Keratinocyte (primary cell): ENCODE data around the gene ARSB. TPM values are rescaled to one million over a fixed set of nuclear protein-coding genes. Genes with fewer than 3 reads are reported as not detected.

Experiments
- DNase-seq: peaks from one replicate; pipeline ENCODE4 v3.0.0-alpha.2; 2011; ENCODE audit warnings: low read depth, missing footprints, low spot score
- FAIRE-seq: peaks from 2 replicates; lab custom pipeline; 2011; peaks lifted over from hg19 to GRCh38; lab: Jason Lieb, UNC
- H2AFZ ChIP-seq: 2 replicates; pipeline ENCODE4 v1.6.0; 2012; ENCODE audit warnings: low read length, control low read depth, inconsistent platforms; ENCODE audit not compliant: control insufficient read depth
- H3K27ac ChIP-seq: 2 replicates; pipeline ENCODE4 v1.5.1; 2011; ENCODE audit warnings: low read length; ENCODE audit not compliant: control insufficient read depth, insufficient read depth
- H3K27me3 ChIP-seq: 3 replicates; pipeline ENCODE4 v1.6.0; 2011; ENCODE audit warnings: low read length; ENCODE audit not compliant: control insufficient read depth, insufficient read depth; ENCODE audit errors: extremely low read depth
- H3K36me3 ChIP-seq, 2 experiments: 2 replicates in 1 of 2; 3 replicates in 1 of 2; pipeline ENCODE4 v1.5.1; 2011; ENCODE audit warnings: low read length in 2 of 2, mild to moderate bottlenecking in 1 of 2; ENCODE audit not compliant: control insufficient read depth in 2 of 2, insufficient read depth in 2 of 2; ENCODE audit errors: extremely low read depth in 1 of 2
- H3K4me1 ChIP-seq: 3 replicates; pipeline ENCODE4 v1.5.1; 2011; ENCODE audit warnings: low read length; ENCODE audit not compliant: control insufficient read depth, insufficient read depth; ENCODE audit errors: extremely low read depth
- H3K4me2 ChIP-seq: 3 replicates; pipeline ENCODE4 v1.6.0; 2011; ENCODE audit warnings: low read depth, low read length; ENCODE audit not compliant: control insufficient read depth, insufficient read depth; ENCODE audit errors: extremely low read depth
- H3K4me3 ChIP-seq, 3 experiments: fragments of 200-600 bp in 1 of 3; sonication (generic) in 1 of 3; 2 replicates in 2 of 3; 3 replicates in 1 of 3; pipeline ENCODE4 v1.5.1; 2011 to 2016; ENCODE audit warnings: low read length in 3 of 3, mild to moderate bottlenecking in 3 of 3, control low read depth in 2 of 3, inconsistent platforms in 1 of 3, low read depth in 1 of 3, mixed read lengths in 1 of 3, mixed run types in 1 of 3, moderate library complexity in 1 of 3; ENCODE audit not compliant: control insufficient read depth in 2 of 3, insufficient read depth in 2 of 3; ENCODE audit errors: extremely low read depth in 1 of 3
- H3K79me2 ChIP-seq: 2 replicates; pipeline ENCODE4 v1.6.0; 2012; ENCODE audit warnings: low read length; ENCODE audit not compliant: control insufficient read depth, insufficient read depth
- H3K9ac ChIP-seq: 3 replicates; pipeline ENCODE4 v1.6.0; 2011; ENCODE audit warnings: low read length; ENCODE audit not compliant: control insufficient read depth, insufficient read depth; ENCODE audit errors: extremely low read depth
- H3K9me1 ChIP-seq: 3 replicates; pipeline ENCODE4 v1.6.0; 2011; ENCODE audit warnings: low read length; ENCODE audit not compliant: control insufficient read depth, insufficient read depth; ENCODE audit errors: extremely low read depth
- H3K9me3 ChIP-seq: 2 replicates; pipeline ENCODE4 v1.5.1; 2012; ENCODE audit warnings: low read depth, low read length; ENCODE audit not compliant: control insufficient read depth
- H4K20me1 ChIP-seq: 3 replicates; pipeline ENCODE4 v1.6.0; 2011; ENCODE audit warnings: low read length; ENCODE audit not compliant: control insufficient read depth, insufficient read depth; ENCODE audit errors: extremely low read depth
- EZH2 ChIP-seq: IDR thresholded peaks from one replicate; pipeline ENCODE4 v1.6.1; 2012; ENCODE audit warnings: inconsistent platforms, mild to moderate bottlenecking, low read length, moderate library complexity
- dilution Hi-C: fragments of 300-500 bp; cut with MboI; formaldehyde crosslinking; loops from one replicate; pipeline ENCODE4 v1.7.0; 2020; ENCODE audit warnings: low sequenced_read_pairs; ENCODE audit not compliant: extremely low pct_ligation_motif_present
- polyA plus RNA-seq, 5 experiments: library from polyadenylated mRNA; depleted of rRNA in 3 of 5; stranded (reverse) in 3 of 5; stranded (forward) in 1 of 5; unstranded in 1 of 5; fragments of >200 nt; gene quantifications; 1 replicate in 1 of 5; 2 replicates in 3 of 5; 3 replicates in 1 of 5; pipeline versions ENCODE4 v1.2.1 to v1.2.3, GENCODE V29; 2011 to 2012; ENCODE audit warnings: missing spikeins in 2 of 5, low read depth in 1 of 5, low replicate concordance in 1 of 5
- TF ChIP-seq, protein P1 (sequence below), 3 experiments: IDR thresholded peaks in 1 of 3; conservative IDR thresholded peaks in 1 of 3; optimal IDR thresholded peaks in 1 of 3; 2 replicates in 2 of 3; 3 replicates in 1 of 3; pipeline versions ENCODE3 to v1.5.1; 2011; ENCODE audit warnings: low read length in 3 of 3, mild to moderate bottlenecking in 3 of 3, moderate library complexity in 2 of 3, control low read depth in 1 of 3, inconsistent platforms in 1 of 3; ENCODE audit not compliant: insufficient read depth in 2 of 3; ENCODE audit errors: extremely low read depth in 1 of 3

The ARSB gene
- polyA plus RNA-seq, 1 donor (not counting 4 experiments of a cell fraction or from before 2014, with no cell fraction given) = 4.5 TPM

DNA sequence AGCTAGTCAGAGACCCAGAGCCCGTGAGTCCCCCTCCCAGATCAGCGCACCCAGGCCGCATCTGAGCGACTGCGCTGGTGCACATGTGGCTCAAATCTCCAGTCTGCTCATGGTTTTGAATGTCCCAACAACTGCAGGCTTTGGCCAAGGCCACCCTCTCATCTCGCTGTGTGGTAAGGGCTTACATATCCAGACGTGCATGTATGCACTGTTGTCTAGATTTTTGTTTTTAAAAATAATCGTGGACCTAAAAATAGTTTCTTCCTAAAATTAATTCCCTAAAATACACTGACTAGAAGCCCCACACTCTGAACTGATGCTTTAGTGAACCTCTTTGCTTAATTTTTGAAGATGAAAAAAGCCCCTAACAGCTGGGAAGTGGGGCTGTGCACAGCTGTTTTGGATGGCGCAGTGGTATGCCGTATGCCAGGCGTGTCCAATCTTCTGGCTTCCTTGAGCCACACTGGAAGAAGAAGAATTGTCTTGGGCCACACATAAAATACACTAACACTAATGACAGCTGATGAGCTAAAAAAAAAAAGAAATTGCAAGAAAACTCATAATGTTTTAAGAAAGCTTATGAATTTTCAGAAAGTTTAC is 193.5 kb downstream of the ARSB start:
- no peak overlapping the region for H3K4me2 ChIP-seq
- H2AFZ ChIP-seq = no peak overlapping the region
- no peaks in the 10 kb centered on the region for H3K4me1 ChIP-seq
- dilution Hi-C loops = no loop called here
- no peak overlapping the region for H3K4me3 ChIP-seq
- no peaks in the 10 kb centered on the region for H3K9me1 ChIP-seq
- no peak for TF ChIP-seq EZH2
- TF ChIP-seq, protein P1, sequence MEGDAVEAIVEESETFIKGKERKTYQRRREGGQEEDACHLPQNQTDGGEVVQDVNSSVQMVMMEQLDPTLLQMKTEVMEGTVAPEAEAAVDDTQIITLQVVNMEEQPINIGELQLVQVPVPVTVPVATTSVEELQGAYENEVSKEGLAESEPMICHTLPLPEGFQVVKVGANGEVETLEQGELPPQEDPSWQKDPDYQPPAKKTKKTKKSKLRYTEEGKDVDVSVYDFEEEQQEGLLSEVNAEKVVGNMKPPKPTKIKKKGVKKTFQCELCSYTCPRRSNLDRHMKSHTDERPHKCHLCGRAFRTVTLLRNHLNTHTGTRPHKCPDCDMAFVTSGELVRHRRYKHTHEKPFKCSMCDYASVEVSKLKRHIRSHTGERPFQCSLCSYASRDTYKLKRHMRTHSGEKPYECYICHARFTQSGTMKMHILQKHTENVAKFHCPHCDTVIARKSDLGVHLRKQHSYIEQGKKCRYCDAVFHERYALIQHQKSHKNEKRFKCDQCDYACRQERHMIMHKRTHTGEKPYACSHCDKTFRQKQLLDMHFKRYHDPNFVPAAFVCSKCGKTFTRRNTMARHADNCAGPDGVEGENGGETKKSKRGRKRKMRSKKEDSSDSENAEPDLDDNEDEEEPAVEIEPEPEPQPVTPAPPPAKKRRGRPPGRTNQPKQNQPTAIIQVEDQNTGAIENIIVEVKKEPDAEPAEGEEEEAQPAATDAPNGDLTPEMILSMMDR (optimal IDR thresholded peaks at IDR 0.05 in 1 of 3, IDR thresholded peaks at IDR 0.05 in 1 of 3, conservative IDR thresholded peaks at IDR 0.05 in 1 of 3; ENCODE audit: extremely low read depth in 1 of 3, insufficient read depth in 2 of 3, low read length in 3 of 3) = no peak
- no peak for DNase-seq
- H3K9ac ChIP-seq = no peak overlapping the region
- no peaks in the 10 kb centered on the region for H3K36me3 ChIP-seq
- no peaks in the 10 kb centered on the region for H3K79me2 ChIP-seq
- H3K27ac ChIP-seq = no peak overlapping the region
- H3K9me3 ChIP-seq = no peaks in the 10 kb centered on the region
- no peak for FAIRE-seq
- H4K20me1 ChIP-seq = no peaks in the 10 kb centered on the region
- H3K27me3 ChIP-seq = no peaks in the 10 kb centered on the region

DNA sequence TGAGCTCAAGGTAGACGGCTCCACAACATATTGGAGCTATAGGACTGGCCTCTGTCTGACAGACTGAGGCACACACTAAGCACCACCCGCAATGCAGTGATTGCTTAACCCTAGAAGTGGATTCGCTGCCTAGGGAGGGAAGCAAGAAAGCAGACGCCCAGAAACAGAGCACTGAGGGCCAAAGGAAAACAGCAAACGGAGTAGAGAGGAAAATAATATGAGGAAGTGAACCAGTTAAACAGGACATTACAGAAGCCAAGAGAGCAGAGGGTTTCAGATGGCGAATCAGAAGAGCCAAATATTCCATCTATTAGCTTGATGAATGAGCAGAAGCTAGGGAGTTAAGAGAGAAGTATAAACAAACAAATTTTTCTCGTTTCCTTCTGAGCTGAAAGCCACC is 197.3 kb downstream of the ARSB start:
- DNase-seq (no peak), FAIRE-seq (no peak)
- Histone ChIP-seq H3K9me3 (no peaks in the 10 kb centered on the region), H4K20me1 (no peaks in the 10 kb centered on the region), H3K9me1 (no peaks in the 10 kb centered on the region), H3K4me1 (no peaks in the 10 kb centered on the region), H3K4me2 (no peak overlapping the region), H3K27me3 (no peaks in the 10 kb centered on the region), H3K27ac (no peak overlapping the region), H3K79me2 (no peaks in the 10 kb centered on the region), H3K36me3 (no peaks in the 10 kb centered on the region), H2AFZ (no peak overlapping the region), H3K9ac (no peak overlapping the region), H3K4me3 (no peak overlapping the region)
- dilution Hi-C loops = no loop called here
- TF ChIP-seq, protein P1 (optimal IDR thresholded peaks at IDR 0.05 in 1 of 3, IDR thresholded peaks at IDR 0.05 in 1 of 3, conservative IDR thresholded peaks at IDR 0.05 in 1 of 3; ENCODE audit: extremely low read depth in 1 of 3, insufficient read depth in 2 of 3, low read length in 3 of 3) = no peak
- no peak for TF ChIP-seq EZH2
